NB4 (cell line): ENCODE data around the gene ACOXL.

ENCODE experiments used
- CTCF ChIP-seq: IDR thresholded peaks from one replicate; pipeline ENCODE4 v1.5.1; 2012; ENCODE audit warnings: low read depth, low read length
- POLR2A ChIP-seq: IDR thresholded peaks from 2 replicates; pipeline ENCODE4 v1.6.1; 2011; ENCODE audit warnings: mild to moderate bottlenecking; ENCODE audit not compliant: insufficient read length; ENCODE audit errors: extremely low read depth

GRCh38 chr2:110891626-110892025, 159.3 kb downstream of the ACOXL start:
- TF ChIP-seq CTCF (no peak), POLR2A (no peak)
